Measurements from ENCODE around the gene SERBP1. TPM values are rescaled to one million over a fixed set of nuclear protein-coding genes. Genes with fewer than 3 reads are reported as not detected.
A peak's percentile ranks its signal among the peaks of the same experiment; 100 is the strongest.
"Not testable (repeated sequence)": the region's sequence is repeated elsewhere in the genome, so short reads cannot be mapped to it uniquely, and the experiment has no call there.

Gene SERBP1
- polyA plus RNA-seq (ENCODE audit: insufficient read length in 4 of 4), result 100 to 1,000 TPM; 360 to 404 (median 391) TPM

- DNase-seq (ENCODE audit: low read depth in 4 of 4, low spot score in 2 of 4), result peak; percentile 90 to 97 (median 92)
Measured at GRCh38 chr1:67430358-67431155, at the start of gene SERBP1. SERBP1 (minus strand) TSS chr1:67430402; CDS start chr1:67430300, 102 bp downstream.

GRCh38 chr1:67479146-67479891 is 49.1 kb upstream of the SERBP1 start:
- DNase-seq (ENCODE audit: low read depth in 4 of 4, low spot score in 2 of 4), result no peak

- no peak for DNase-seq (ENCODE audit: low read depth in 4 of 4, low spot score in 2 of 4)
Measured at GRCh38 chr1:67476906-67477305, 46.7 kb upstream of the SERBP1 start.

GRCh38 chr1:67476006-67476482 is 45.8 kb upstream of the SERBP1 start:
- DNase-seq (ENCODE audit: low read depth in 4 of 4, low spot score in 2 of 4), result no peak

GRCh38 chr1:67472056-67472455 is 41.9 kb upstream of the SERBP1 start:
- DNase-seq (ENCODE audit: low read depth in 4 of 4, low spot score in 2 of 4), result no peak

- no peak for DNase-seq (ENCODE audit: low read depth in 4 of 4, low spot score in 2 of 4)
Measured at GRCh38 chr1:67469431-67469830, 39.2 kb upstream of the SERBP1 start.

- no peak for DNase-seq (ENCODE audit: low read depth in 4 of 4, low spot score in 2 of 4)
Measured at GRCh38 chr1:67468066-67468718, 38.0 kb upstream of the SERBP1 start.

- no peak for DNase-seq (ENCODE audit: low read depth in 4 of 4, low spot score in 2 of 4)
Measured at GRCh38 chr1:67465375-67465774, 35.2 kb upstream of the SERBP1 start.

- DNase-seq (ENCODE audit: low read depth in 4 of 4, low spot score in 2 of 4), result no peak
Measured at GRCh38 chr1:67464746-67465145, 34.5 kb upstream of the SERBP1 start.

GRCh38 chr1:67464058-67464457 is 33.9 kb upstream of the SERBP1 start:
- DNase-seq (ENCODE audit: low read depth in 4 of 4, low spot score in 2 of 4), result no peak

GRCh38 chr1:67463298-67463955 is 33.2 kb upstream of the SERBP1 start:
- no peak for DNase-seq (ENCODE audit: low read depth in 4 of 4, low spot score in 2 of 4)

- DNase-seq (ENCODE audit: low read depth in 4 of 4, low spot score in 2 of 4), result peak in 1 of 4 donors; percentile 37
Measured at GRCh38 chr1:67460676-67461500, 30.7 kb upstream of the SERBP1 start.

- no peak for DNase-seq (ENCODE audit: low read depth in 4 of 4, low spot score in 2 of 4)
Measured at GRCh38 chr1:67459068-67459467, 28.9 kb upstream of the SERBP1 start.

- DNase-seq (ENCODE audit: low read depth in 4 of 4, low spot score in 2 of 4), result no peak
Measured at GRCh38 chr1:67458663-67459062, 28.5 kb upstream of the SERBP1 start.

GRCh38 chr1:67457247-67457646 is 27.0 kb upstream of the SERBP1 start:
- no peak for DNase-seq (ENCODE audit: low read depth in 4 of 4, low spot score in 2 of 4)

- no peak for DNase-seq (ENCODE audit: low read depth in 4 of 4, low spot score in 2 of 4)
Measured at GRCh38 chr1:67451815-67452214, 21.6 kb upstream of the SERBP1 start.

GRCh38 chr1:67451356-67451755 is 21.2 kb upstream of the SERBP1 start:
- DNase-seq (ENCODE audit: low read depth in 4 of 4, low spot score in 2 of 4), result no peak

GRCh38 chr1:67446893-67447292 is 16.7 kb upstream of the SERBP1 start:
- DNase-seq (ENCODE audit: low read depth in 4 of 4, low spot score in 2 of 4), result no peak

- not testable (repeated sequence) for DNase-seq (ENCODE audit: low read depth in 4 of 4, low spot score in 2 of 4)
Measured at GRCh38 chr1:67446014-67446413, 15.8 kb upstream of the SERBP1 start.

All from left renal cortex interstitium (tissue), 4 donors.